ENCODE results near the gene UBA5. TPM values are rescaled to one million over a fixed set of nuclear protein-coding genes. Genes with fewer than 3 reads are reported as not detected.
"Not testable (repeated sequence)": the region's sequence is repeated elsewhere in the genome, so short reads cannot be mapped to it uniquely, and the experiment has no call there.

UBA5 gene
- 32.4 to 38.2 TPM (median 37.9 TPM) in 3 replicates for total RNA-seq
- long read RNA-seq, transcript UBA5-202 (12 exons, 3,705 nt): major isoform, 85 of 104 reads
- long read RNA-seq, partial matches to known transcripts: 4 of 104 reads
- long read RNA-seq, other reads (novel, unspliced or antisense): 13 of 104 reads

GRCh38 chr3:132660052-132660810, at the start of gene UBA5:
UBA5 (plus strand) TSS chr3:132660329; CDS start chr3:132660538, 209 bp downstream.
- Mint-ChIP-seq H3K27me3 (ENCODE audit: low read depth) (no peaks in the 10 kb centered on the region), H3K4me1 (ENCODE audit: low read depth) (peaks cover 48% of the 10 kb centered on the region), H3K4me3 (ENCODE audit: unreplicated experiment) (peak within 1 kb of the TSS; percentile 95), H3K9me3 (ENCODE audit: low read depth) (no peaks in the 10 kb centered on the region), H3K36me3 (ENCODE audit: low read depth) (no peaks in the 10 kb centered on the region), H3K27ac (ENCODE audit: unreplicated experiment) (peak within 1 kb of the TSS; percentile 98)
- TF ChIP-seq, protein P1, sequence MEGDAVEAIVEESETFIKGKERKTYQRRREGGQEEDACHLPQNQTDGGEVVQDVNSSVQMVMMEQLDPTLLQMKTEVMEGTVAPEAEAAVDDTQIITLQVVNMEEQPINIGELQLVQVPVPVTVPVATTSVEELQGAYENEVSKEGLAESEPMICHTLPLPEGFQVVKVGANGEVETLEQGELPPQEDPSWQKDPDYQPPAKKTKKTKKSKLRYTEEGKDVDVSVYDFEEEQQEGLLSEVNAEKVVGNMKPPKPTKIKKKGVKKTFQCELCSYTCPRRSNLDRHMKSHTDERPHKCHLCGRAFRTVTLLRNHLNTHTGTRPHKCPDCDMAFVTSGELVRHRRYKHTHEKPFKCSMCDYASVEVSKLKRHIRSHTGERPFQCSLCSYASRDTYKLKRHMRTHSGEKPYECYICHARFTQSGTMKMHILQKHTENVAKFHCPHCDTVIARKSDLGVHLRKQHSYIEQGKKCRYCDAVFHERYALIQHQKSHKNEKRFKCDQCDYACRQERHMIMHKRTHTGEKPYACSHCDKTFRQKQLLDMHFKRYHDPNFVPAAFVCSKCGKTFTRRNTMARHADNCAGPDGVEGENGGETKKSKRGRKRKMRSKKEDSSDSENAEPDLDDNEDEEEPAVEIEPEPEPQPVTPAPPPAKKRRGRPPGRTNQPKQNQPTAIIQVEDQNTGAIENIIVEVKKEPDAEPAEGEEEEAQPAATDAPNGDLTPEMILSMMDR (IDR thresholded peaks at IDR 0.05): no peak
- peak; percentile 93 for DNase-seq (ENCODE audit: low spot score)

DNA sequence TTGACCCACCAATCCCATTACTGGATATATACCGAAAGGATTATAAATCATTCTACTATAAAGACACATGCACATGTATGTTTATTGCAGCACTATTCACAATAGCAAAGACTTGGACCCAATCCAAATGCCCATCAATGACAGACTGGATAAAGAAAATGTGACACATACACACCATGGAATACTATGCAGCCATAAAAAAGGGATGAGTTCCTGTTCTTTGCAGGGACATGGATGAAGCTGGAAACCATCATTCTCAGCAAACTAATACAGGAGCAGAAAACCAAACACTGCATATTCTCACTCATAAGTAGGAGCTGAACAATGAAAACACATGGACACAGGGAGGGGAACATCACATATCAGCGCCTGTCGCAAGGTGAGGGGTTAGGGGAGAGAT, 44.8 kb upstream of the UBA5 start:
- Mint-ChIP-seq H3K9me3 (ENCODE audit: low read depth) (peaks cover 10% of the 10 kb centered on the region), H3K36me3 (ENCODE audit: low read depth) (peaks cover 27% of the 10 kb centered on the region)
- H3K27ac Mint-ChIP-seq (ENCODE audit: unreplicated experiment); H3K4me1 Mint-ChIP-seq (ENCODE audit: low read depth); H3K27me3 Mint-ChIP-seq (ENCODE audit: low read depth); H3K4me3 Mint-ChIP-seq (ENCODE audit: unreplicated experiment); DNase-seq (ENCODE audit: low spot score): not testable (repeated sequence)

GRCh38 chr3:132615881-132616280, 44.2 kb upstream of the UBA5 start:
- Mint-ChIP-seq H3K27ac (ENCODE audit: unreplicated experiment) (no peak overlapping the region), H3K27me3 (ENCODE audit: low read depth) (no peaks in the 10 kb centered on the region), H3K4me1 (ENCODE audit: low read depth) (no peaks in the 10 kb centered on the region), H3K36me3 (ENCODE audit: low read depth) (peaks cover 32% of the 10 kb centered on the region), H3K9me3 (ENCODE audit: low read depth) (peaks cover 13% of the 10 kb centered on the region), H3K4me3 (ENCODE audit: unreplicated experiment) (no peak overlapping the region)
- no peak for DNase-seq (ENCODE audit: low spot score)
- TF ChIP-seq, protein P1 (IDR thresholded peaks at IDR 0.05): no peak

GRCh38 chr3:132616780-132617179, 43.3 kb upstream of the UBA5 start:
- Mint-ChIP-seq H3K4me3 (ENCODE audit: unreplicated experiment) (no peak overlapping the region), H3K36me3 (ENCODE audit: low read depth) (peaks cover 33% of the 10 kb centered on the region), H3K27ac (ENCODE audit: unreplicated experiment) (no peak overlapping the region), H3K4me1 (ENCODE audit: low read depth) (no peaks in the 10 kb centered on the region), H3K9me3 (ENCODE audit: low read depth) (peaks cover 19% of the 10 kb centered on the region), H3K27me3 (ENCODE audit: low read depth) (no peaks in the 10 kb centered on the region)
- TF ChIP-seq, protein P1 (IDR thresholded peaks at IDR 0.05): no peak
- no peak for DNase-seq (ENCODE audit: low spot score)

DNA sequence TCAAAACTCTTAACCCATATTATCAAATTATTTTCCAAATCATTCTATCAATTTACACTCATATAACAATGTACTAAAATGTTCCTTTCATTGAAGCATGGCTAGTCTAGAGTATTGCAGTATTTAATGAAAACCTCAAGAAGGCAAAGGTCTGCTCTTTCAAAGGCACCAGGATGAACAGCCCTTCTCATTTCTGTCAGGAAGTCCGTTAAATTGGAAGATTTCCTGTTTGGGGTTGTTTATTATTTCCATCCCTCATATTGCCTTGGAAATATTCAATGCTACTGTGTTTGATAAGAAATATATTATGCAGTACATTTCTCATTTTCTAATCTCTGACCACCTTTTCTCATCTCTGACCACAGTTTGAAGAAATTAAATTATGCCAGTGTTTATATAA, 38.0 kb upstream of the UBA5 start:
- TF ChIP-seq, protein P1 (IDR thresholded peaks at IDR 0.05): no peak
- no peak for DNase-seq (ENCODE audit: low spot score)
- Mint-ChIP-seq H3K27me3 (ENCODE audit: low read depth) (no peaks in the 10 kb centered on the region), H3K36me3 (ENCODE audit: low read depth) (peaks cover 22% of the 10 kb centered on the region), H3K4me1 (ENCODE audit: low read depth) (peaks cover 13% of the 10 kb centered on the region), H3K9me3 (ENCODE audit: low read depth) (peaks cover 12% of the 10 kb centered on the region), H3K4me3 (ENCODE audit: unreplicated experiment) (no peak overlapping the region), H3K27ac (ENCODE audit: unreplicated experiment) (no peak overlapping the region)

All from chondrocyte (in vitro differentiated cells).